Measurements from ENCODE around the gene F13A1. TPM values are rescaled to one million over a fixed set of nuclear protein-coding genes. Genes with fewer than 3 reads are reported as not detected.

F13A1 gene
- polyA plus RNA-seq, 2 of the 4 experiments (the other 2 are of a cell fraction): not detected

GRCh38 chr6:6285679-6286078, 34.8 kb downstream of the F13A1 start:
- no peak overlapping the region for H3K4me2 ChIP-seq
- H3K4me3 ChIP-seq: no peak overlapping the region
- ATAC-seq: no peak
- TF ChIP-seq HDAC2 (IDR thresholded peaks at IDR 0.05): no peak
- TF ChIP-seq HES2 (IDR thresholded peaks at IDR 0.05): no peak
- no peak for TF ChIP-seq CHD2 (IDR thresholded peaks at IDR 0.05; ENCODE audit: low read length, partially characterized antibody)
- TF ChIP-seq MAZ (IDR thresholded peaks at IDR 0.05; ENCODE audit: borderline replicate concordance, low read depth, low read length): no peak
- no peak for TF ChIP-seq KDM1A (IDR thresholded peaks at IDR 0.05; ENCODE audit: low read depth)
- TF ChIP-seq HOXB5 (CRISPR knock-in tag; IDR thresholded peaks at IDR 0.05): no peak
- no peak for TF ChIP-seq REST (IDR thresholded peaks at IDR 0.05)
- no peak for TF ChIP-seq CHD4 (IDR thresholded peaks at IDR 0.05; ENCODE audit: borderline replicate concordance)
- TF ChIP-seq SMC3 (IDR thresholded peaks at IDR 0.05): no peak
- no peak for TF ChIP-seq RNF2 (IDR thresholded peaks at IDR 0.05; ENCODE audit: borderline replicate concordance, low read depth)
- TF ChIP-seq RFX5 (IDR thresholded peaks at IDR 0.05): no peak
- no peak for TF ChIP-seq BHLHE40 (IDR thresholded peaks at IDR 0.05; ENCODE audit: low read depth, low read length)
- TF ChIP-seq CBX8 (IDR thresholded peaks at IDR 0.05): no peak
- no peak for TF ChIP-seq KDM5A (IDR thresholded peaks at IDR 0.05)
- TF ChIP-seq MYC (IDR thresholded peaks at IDR 0.05; ENCODE audit: borderline replicate concordance, low read length): no peak
- no peak for TF ChIP-seq RCOR1 (IDR thresholded peaks at IDR 0.05; ENCODE audit: low read depth, low read length)
- no peak for TF ChIP-seq NR3C1 (IDR thresholded peaks at IDR 0.05)
- no peak for TF ChIP-seq NFE2L2 (conservative IDR thresholded peaks at IDR 0.05; ENCODE audit: low read length)
- no peak for TF ChIP-seq HMGXB4 (CRISPR knock-in tag; IDR thresholded peaks at IDR 0.05; ENCODE audit: borderline replicate concordance)
- TF ChIP-seq RARB (CRISPR knock-in tag; IDR thresholded peaks at IDR 0.05): no peak
- 47% methylated on average over 11 of the region's 11 CpGs for WGBS (ENCODE audit: missing lambda C conversion rate)
- H3K4me1 ChIP-seq: no peaks in the 10 kb centered on the region
- H3K27ac ChIP-seq: no peak overlapping the region
- no peak for FAIRE-seq
- ChIA-PET CTCF (no interaction called here), POLR2A (no interaction called here)
- H3K9me3 ChIP-seq: no peaks in the 10 kb centered on the region
- DNase-seq (ENCODE audit: low read depth in 1 of 2, low spot score in 1 of 2): no peak

- Histone ChIP-seq H3K4me3 (no peak overlapping the region), H3K4me1 (no peaks in the 10 kb centered on the region), H3K4me2 (no peak overlapping the region), H3K27ac (no peak overlapping the region), H3K9me3 (no peaks in the 10 kb centered on the region)
- ChIA-PET POLR2A (no interaction called here), CTCF (no interaction called here)
- no peak for ATAC-seq
- DNase-seq (ENCODE audit: low read depth in 1 of 2, low spot score in 1 of 2): no peak
- FAIRE-seq: no peak
- WGBS (ENCODE audit: missing lambda C conversion rate): 12% methylated on average over 5 of the region's 6 CpGs
- TF ChIP-seq NPAS2 (CRISPR knock-in tag; IDR thresholded peaks at IDR 0.05; ENCODE audit: borderline replicate concordance): no peak
- no peak for TF ChIP-seq POLR2AphosphoS2 (conservative IDR thresholded peaks at IDR 0.05; ENCODE audit: low read length)
- no peak for TF ChIP-seq ZNF302 (CRISPR knock-in tag; IDR thresholded peaks at IDR 0.05)
- no peak for TF ChIP-seq NFE2L2 (conservative IDR thresholded peaks at IDR 0.05; ENCODE audit: low read length)
- no peak for TF ChIP-seq MAFK (IDR thresholded peaks at IDR 0.05; ENCODE audit: partially characterized antibody)
- TF ChIP-seq MYC (IDR thresholded peaks at IDR 0.05; ENCODE audit: borderline replicate concordance, low read length): no peak
- no peak for TF ChIP-seq PBX3 (IDR thresholded peaks at IDR 0.05)
- no peak for TF ChIP-seq CTCF (IDR thresholded peaks at IDR 0.05)
- TF ChIP-seq SREBF2 (IDR thresholded peaks at IDR 0.05): no peak
- no peak for TF ChIP-seq PHF8 (IDR thresholded peaks at IDR 0.05; ENCODE audit: borderline replicate concordance, low read depth)
- no peak for TF ChIP-seq ATOH8 (CRISPR knock-in tag; IDR thresholded peaks at IDR 0.05; ENCODE audit: low read depth)
Measured at GRCh38 chr6:6284221-6284966, 36.1 kb downstream of the F13A1 start.
